ENCODE results near the gene PLXNB2.

Gene PLXNB2

GRCh38 chr22:50289151-50289941, 18.1 kb downstream of the PLXNB2 start:
- no peaks in the 10 kb centered on the region for H3K27me3 ChIP-seq (ENCODE audit: control insufficient read depth, insufficient read depth, low read length)
- H3K4me3 ChIP-seq (ENCODE audit: low read length), result no peak overlapping the region
- no peak overlapping the region for H3K9ac ChIP-seq (ENCODE audit: low read length)
- no peaks in the 10 kb centered on the region for H3K9me3 ChIP-seq (ENCODE audit: control insufficient read depth, low read length)
- H3K4me1 ChIP-seq (ENCODE audit: control insufficient read depth, insufficient read depth, low read length), result peaks cover 88% of the 10 kb centered on the region
- H3K36me3 ChIP-seq (ENCODE audit: control insufficient read depth, insufficient read depth, low read length), result peaks cover 41% of the 10 kb centered on the region

DNA sequence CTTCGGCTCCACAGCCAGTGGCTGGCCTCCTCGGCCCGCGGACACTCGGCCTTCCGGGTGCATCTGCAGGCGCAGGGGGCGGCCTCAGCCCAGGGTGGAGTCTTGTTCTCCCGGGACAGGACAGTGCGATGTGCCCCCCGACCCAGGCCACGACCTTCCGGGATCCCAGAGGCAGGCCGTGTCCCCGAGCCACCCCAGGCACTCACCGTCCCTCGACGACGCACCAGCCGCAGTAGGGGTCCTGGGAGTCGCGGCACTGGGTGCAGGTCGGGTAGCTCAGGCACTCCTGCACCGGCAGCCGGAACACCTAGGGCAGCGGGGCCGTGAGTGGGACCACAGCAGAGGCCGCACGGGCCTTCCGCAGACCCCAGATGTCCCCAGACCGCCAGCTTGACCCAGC, 19.7 kb downstream of the PLXNB2 start:
- Histone ChIP-seq H3K4me1 (ENCODE audit: control insufficient read depth, insufficient read depth, low read length) (peaks cover 82% of the 10 kb centered on the region), H3K4me3 (ENCODE audit: low read length) (no peak overlapping the region)

DNA sequence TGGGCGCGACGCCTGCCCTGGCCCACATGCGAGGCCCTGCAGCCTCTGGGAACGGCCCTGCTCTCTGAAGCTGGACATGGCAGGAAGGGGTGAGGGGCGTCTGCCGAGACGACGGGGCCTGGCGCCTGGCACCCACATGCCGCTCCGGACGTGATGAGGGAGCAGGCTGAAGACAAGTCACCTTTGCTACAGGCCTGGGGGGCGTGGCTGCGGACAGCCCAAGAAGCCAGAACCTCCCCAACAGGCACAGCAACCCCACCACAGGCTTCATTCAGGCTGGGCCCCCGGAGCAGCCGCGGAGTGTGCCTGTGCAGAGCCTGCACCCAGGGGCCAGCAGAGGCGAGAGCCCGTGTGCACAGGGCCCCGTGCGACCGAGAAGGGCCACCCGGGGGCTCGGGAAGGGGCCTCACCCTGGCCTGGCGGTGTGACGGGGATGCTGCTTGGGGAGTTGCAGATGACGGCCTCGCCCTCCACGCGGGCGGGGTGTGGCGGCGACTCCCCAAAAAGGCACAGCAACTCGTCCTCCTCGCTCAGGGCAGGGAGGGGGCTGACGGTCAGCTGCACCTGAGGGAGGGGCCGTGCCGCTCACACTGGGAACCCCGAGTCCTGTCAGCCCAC, 20.6 kb downstream of the PLXNB2 start:
- Histone ChIP-seq H3K9ac (ENCODE audit: low read length) (no peak overlapping the region), H3K9me3 (ENCODE audit: control insufficient read depth, low read length) (no peaks in the 10 kb centered on the region), H3K36me3 (ENCODE audit: control insufficient read depth, insufficient read depth, low read length) (peaks cover 43% of the 10 kb centered on the region), H3K27me3 (ENCODE audit: control insufficient read depth, insufficient read depth, low read length) (no peaks in the 10 kb centered on the region), H3K4me3 (ENCODE audit: low read length) (no peak overlapping the region), H3K4me1 (ENCODE audit: control insufficient read depth, insufficient read depth, low read length) (peaks cover 83% of the 10 kb centered on the region)

More for the DNA sequence above, 19.7 kb downstream of the PLXNB2 start:
- peaks cover 41% of the 10 kb centered on the region for H3K36me3 ChIP-seq (ENCODE audit: control insufficient read depth, insufficient read depth, low read length)
- no peak overlapping the region for H3K9ac ChIP-seq (ENCODE audit: low read length)
- H3K27me3 ChIP-seq (ENCODE audit: control insufficient read depth, insufficient read depth, low read length), result no peaks in the 10 kb centered on the region
- no peaks in the 10 kb centered on the region for H3K9me3 ChIP-seq (ENCODE audit: control insufficient read depth, low read length)

GRCh38 chr22:50286275-50286674, 21.2 kb downstream of the PLXNB2 start:
- Histone ChIP-seq H3K9me3 (ENCODE audit: control insufficient read depth, low read length) (no peaks in the 10 kb centered on the region), H3K9ac (ENCODE audit: low read length) (peak overlapping the region; percentile 9), H3K36me3 (ENCODE audit: control insufficient read depth, insufficient read depth, low read length) (peaks cover 44% of the 10 kb centered on the region), H3K27me3 (ENCODE audit: control insufficient read depth, insufficient read depth, low read length) (no peaks in the 10 kb centered on the region), H3K4me3 (ENCODE audit: low read length) (no peak overlapping the region), H3K4me1 (ENCODE audit: control insufficient read depth, insufficient read depth, low read length) (peaks cover 83% of the 10 kb centered on the region)

DNA sequence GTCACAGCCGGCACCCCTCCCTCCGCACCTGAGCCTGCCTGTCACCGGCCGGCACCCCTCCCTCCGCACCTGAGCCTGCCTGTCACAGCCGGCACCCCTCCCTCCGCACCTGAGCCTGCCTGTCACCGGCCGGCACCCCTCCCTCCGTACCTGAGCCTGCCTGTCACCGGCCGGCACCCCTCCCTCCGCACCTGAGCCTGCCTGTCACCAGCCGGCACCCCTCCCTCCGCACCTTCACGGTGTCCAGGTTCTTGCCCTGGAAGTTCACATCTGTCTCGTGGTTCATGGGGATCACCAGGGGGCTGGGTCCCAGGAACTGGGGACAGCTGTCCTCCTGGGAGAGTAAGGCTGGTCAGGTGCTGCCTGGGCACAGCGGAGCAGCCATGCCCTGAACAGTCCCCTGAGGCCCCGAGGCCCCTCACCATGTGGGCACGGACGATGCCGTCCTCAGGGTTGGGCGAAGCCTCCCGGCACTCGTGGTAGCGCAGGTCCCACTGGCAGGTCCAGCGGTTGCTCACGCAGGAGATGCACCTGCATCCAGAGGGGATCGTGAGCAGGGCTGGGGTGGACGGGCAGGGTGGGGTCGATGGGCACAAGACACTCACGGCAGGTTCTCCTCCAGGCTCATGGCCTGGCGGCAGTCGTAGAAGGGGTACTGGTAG, 21.7 kb downstream of the PLXNB2 start:
- H3K9ac ChIP-seq (ENCODE audit: low read length), result peak overlapping the region; percentile 9
- H3K27me3 ChIP-seq (ENCODE audit: control insufficient read depth, insufficient read depth, low read length), result no peaks in the 10 kb centered on the region
- H3K36me3 ChIP-seq (ENCODE audit: control insufficient read depth, insufficient read depth, low read length), result peaks cover 44% of the 10 kb centered on the region
- H3K4me1 ChIP-seq (ENCODE audit: control insufficient read depth, insufficient read depth, low read length), result peaks cover 83% of the 10 kb centered on the region
- no peaks in the 10 kb centered on the region for H3K9me3 ChIP-seq (ENCODE audit: control insufficient read depth, low read length)
- H3K4me3 ChIP-seq (ENCODE audit: low read length), result no peak overlapping the region

DNA sequence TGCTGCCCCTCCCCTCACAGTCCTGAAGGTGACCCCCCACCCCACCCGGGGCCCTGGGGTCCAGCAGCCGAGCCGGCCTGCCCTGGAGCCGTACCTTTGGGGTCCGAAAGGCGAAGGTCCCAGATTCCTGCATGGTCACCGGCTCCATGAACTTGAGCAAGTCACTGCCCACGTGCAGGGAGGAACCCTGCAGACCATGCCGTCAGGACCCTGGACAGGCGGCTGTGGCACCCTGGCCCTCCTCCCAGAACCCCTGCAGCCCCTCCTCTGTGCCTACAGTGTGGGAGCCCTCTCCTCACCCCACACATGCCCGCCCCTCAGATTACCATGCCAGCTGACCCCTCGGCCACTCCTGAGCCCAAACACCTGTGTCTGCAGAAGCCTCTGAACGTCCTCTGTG, 23.0 kb downstream of the PLXNB2 start:
- H3K4me1 ChIP-seq (ENCODE audit: control insufficient read depth, insufficient read depth, low read length), result peaks cover 84% of the 10 kb centered on the region
- H3K27me3 ChIP-seq (ENCODE audit: control insufficient read depth, insufficient read depth, low read length), result no peaks in the 10 kb centered on the region
- H3K9ac ChIP-seq (ENCODE audit: low read length), result peak overlapping the region; percentile 28
- H3K4me3 ChIP-seq (ENCODE audit: low read length), result no peak overlapping the region
- H3K9me3 ChIP-seq (ENCODE audit: control insufficient read depth, low read length), result no peaks in the 10 kb centered on the region
- peaks cover 45% of the 10 kb centered on the region for H3K36me3 ChIP-seq (ENCODE audit: control insufficient read depth, insufficient read depth, low read length)

DNA sequence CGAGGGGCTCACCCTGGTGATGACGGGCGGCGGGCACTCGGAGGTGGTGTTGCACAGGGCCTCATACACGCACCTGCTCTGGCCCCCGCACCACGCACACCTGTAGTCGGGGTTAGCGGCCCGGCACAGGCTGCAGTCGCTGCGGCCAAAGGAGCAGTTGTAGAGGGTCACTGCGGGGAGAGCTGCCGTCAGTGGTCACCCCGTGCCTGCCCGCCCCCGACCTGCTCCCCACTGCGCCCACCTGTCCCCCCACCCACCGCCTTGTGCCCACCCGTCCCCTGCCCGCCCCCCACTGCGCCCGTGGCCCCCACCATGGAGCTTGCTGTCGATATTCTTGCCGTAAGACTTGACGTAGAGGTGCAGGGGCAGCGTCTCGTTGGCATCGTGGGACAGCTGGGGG, 23.6 kb downstream of the PLXNB2 start:
- H3K9me3 ChIP-seq (ENCODE audit: control insufficient read depth, low read length), result no peaks in the 10 kb centered on the region
- no peak overlapping the region for H3K9ac ChIP-seq (ENCODE audit: low read length)
- peaks cover 44% of the 10 kb centered on the region for H3K36me3 ChIP-seq (ENCODE audit: control insufficient read depth, insufficient read depth, low read length)
- peaks cover 82% of the 10 kb centered on the region for H3K4me1 ChIP-seq (ENCODE audit: control insufficient read depth, insufficient read depth, low read length)
- no peak overlapping the region for H3K4me3 ChIP-seq (ENCODE audit: low read length)
- H3K27me3 ChIP-seq (ENCODE audit: control insufficient read depth, insufficient read depth, low read length), result no peaks in the 10 kb centered on the region

GRCh38 chr22:50282361-50283155, 24.9 kb downstream of the PLXNB2 start:
- Histone ChIP-seq H3K9ac (ENCODE audit: low read length) (peak overlapping the region; percentile 8), H3K4me3 (ENCODE audit: low read length) (no peak overlapping the region), H3K36me3 (ENCODE audit: control insufficient read depth, insufficient read depth, low read length) (peaks cover 32% of the 10 kb centered on the region), H3K9me3 (ENCODE audit: control insufficient read depth, low read length) (no peaks in the 10 kb centered on the region), H3K27me3 (ENCODE audit: control insufficient read depth, insufficient read depth, low read length) (no peaks in the 10 kb centered on the region), H3K4me1 (ENCODE audit: control insufficient read depth, insufficient read depth, low read length) (peaks cover 70% of the 10 kb centered on the region)

DNA sequence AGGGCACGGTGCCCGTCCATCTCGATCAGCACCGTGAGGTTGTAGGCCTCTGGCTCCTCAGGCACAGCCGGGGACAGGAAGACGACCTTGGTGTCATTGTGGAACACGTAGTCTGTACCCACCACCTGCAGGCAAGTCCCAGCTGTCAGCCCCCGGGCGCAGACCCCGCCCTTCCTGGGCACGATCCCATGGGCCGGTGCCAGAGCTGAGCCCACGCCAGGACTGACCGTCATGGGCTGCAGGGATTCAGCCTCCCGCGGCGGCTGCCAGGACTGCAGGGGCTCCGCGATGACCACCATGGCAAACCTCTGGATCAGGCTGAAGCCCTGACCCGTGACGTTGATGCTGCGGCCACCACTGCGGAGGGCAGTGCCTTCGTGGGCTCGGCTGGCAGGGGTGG, 25.5 kb downstream of the PLXNB2 start:
- Histone ChIP-seq H3K9me3 (ENCODE audit: control insufficient read depth, low read length) (no peaks in the 10 kb centered on the region), H3K4me1 (ENCODE audit: control insufficient read depth, insufficient read depth, low read length) (peaks cover 64% of the 10 kb centered on the region), H3K9ac (ENCODE audit: low read length) (peak overlapping the region; percentile 48), H3K4me3 (ENCODE audit: low read length) (no peak overlapping the region), H3K27me3 (ENCODE audit: control insufficient read depth, insufficient read depth, low read length) (no peaks in the 10 kb centered on the region), H3K36me3 (ENCODE audit: control insufficient read depth, insufficient read depth, low read length) (peaks cover 37% of the 10 kb centered on the region)

- peaks cover 43% of the 10 kb centered on the region for H3K36me3 ChIP-seq (ENCODE audit: control insufficient read depth, insufficient read depth, low read length)
- no peak overlapping the region for H3K4me3 ChIP-seq (ENCODE audit: low read length)
- H3K4me1 ChIP-seq (ENCODE audit: control insufficient read depth, insufficient read depth, low read length), result peaks cover 58% of the 10 kb centered on the region
- no peaks in the 10 kb centered on the region for H3K27me3 ChIP-seq (ENCODE audit: control insufficient read depth, insufficient read depth, low read length)
- no peaks in the 10 kb centered on the region for H3K9me3 ChIP-seq (ENCODE audit: control insufficient read depth, low read length)
- peak overlapping the region; percentile 48 for H3K9ac ChIP-seq (ENCODE audit: low read length)
Measured at GRCh38 chr22:50281384-50281760, 26.1 kb downstream of the PLXNB2 start.

- no peaks in the 10 kb centered on the region for H3K27me3 ChIP-seq (ENCODE audit: control insufficient read depth, insufficient read depth, low read length)
- H3K4me3 ChIP-seq (ENCODE audit: low read length), result no peak overlapping the region
- H3K9ac ChIP-seq (ENCODE audit: low read length), result no peak overlapping the region
- H3K4me1 ChIP-seq (ENCODE audit: control insufficient read depth, insufficient read depth, low read length), result peaks cover 53% of the 10 kb centered on the region
- H3K36me3 ChIP-seq (ENCODE audit: control insufficient read depth, insufficient read depth, low read length), result peaks cover 42% of the 10 kb centered on the region
- H3K9me3 ChIP-seq (ENCODE audit: control insufficient read depth, low read length), result no peaks in the 10 kb centered on the region
Measured at GRCh38 chr22:50280708-50281383, 26.6 kb downstream of the PLXNB2 start.

Data from mucosa of stomach (tissue), 1 donor.